ENCODE measurements around the gene PTPN2. TPM values are rescaled to one million over a fixed set of nuclear protein-coding genes. Genes with fewer than 3 reads are reported as not detected.

The PTPN2 gene
- total RNA-seq, 1 experiment from 2014 or later = 59.8 TPM

DNA sequence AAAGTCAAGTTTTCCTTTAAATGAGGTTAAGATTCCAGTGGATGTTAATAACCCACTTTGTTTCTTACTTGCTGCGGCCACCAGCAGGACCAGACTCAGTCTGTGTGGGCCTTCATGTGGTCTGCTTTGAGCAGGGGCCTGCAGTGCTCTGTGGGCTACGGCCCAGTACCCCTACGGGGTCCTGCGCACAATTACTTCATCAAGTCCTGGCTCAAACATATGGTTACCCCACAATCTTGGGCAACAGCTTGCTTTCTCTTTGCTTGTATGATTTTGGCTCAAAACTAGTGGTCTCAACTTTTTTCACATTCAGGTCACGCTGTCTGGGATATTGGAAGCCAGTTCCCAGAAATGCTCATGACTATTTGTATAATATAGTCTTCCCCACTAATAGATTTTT lies 64.2 kb downstream of the PTPN2 start:
- intact Hi-C loops (cut with micrococcal nuclease) = no loop called here
- H3F3A ChIP-seq (ENCODE audit: low read length, unreplicated experiment) = no peaks in the 10 kb centered on the region
- no peaks in the 10 kb centered on the region for H3K9me3 ChIP-seq (ENCODE audit: low read length)
- ATAC-seq = no peak
- no peak overlapping the region for H3K4me3 ChIP-seq (ENCODE audit: low read length)
- H3K4me1 ChIP-seq (ENCODE audit: insufficient read depth, low read length) = no peaks in the 10 kb centered on the region
- no peaks in the 10 kb centered on the region for H3K9me2 ChIP-seq (replicated peaks; ENCODE audit: low read length)
- TF ChIP-seq CTCF (conservative IDR thresholded peaks at IDR 0.05; ENCODE audit: low read depth, low read length) = no peak
- no peak for TF ChIP-seq EZH2phosphoT487 (IDR thresholded peaks at IDR 0.05; ENCODE audit: borderline replicate concordance, low read length)
- TF ChIP-seq EZH2 (IDR thresholded peaks at IDR 0.05; ENCODE audit: low read length, unreplicated experiment) = no peak
- no peak overlapping the region for H3K4me2 ChIP-seq (ENCODE audit: low read length)
- no peak overlapping the region for H3K27ac ChIP-seq (ENCODE audit: low read length)
- no peak overlapping the region for H3K9ac ChIP-seq (ENCODE audit: low read length)
- no peaks in the 10 kb centered on the region for H4K20me1 ChIP-seq (ENCODE audit: low read length)
- no peaks in the 10 kb centered on the region for H3K79me2 ChIP-seq (ENCODE audit: low read length)
- POLR2A ChIA-PET (ENCODE audit: unreplicated experiment) = no interaction called here
- BruUV-seq (replicated peaks) = no TSS peak
- DNase-seq = no peak
- no peaks in the 10 kb centered on the region for H3K27me3 ChIP-seq (ENCODE audit: low read length)
- CTCF ChIA-PET = no interaction called here
- H2AFZ ChIP-seq (ENCODE audit: low read length) = no peak overlapping the region
- H3K36me3 ChIP-seq (ENCODE audit: low read depth, low read length) = peaks cover 30% of the 10 kb centered on the region

GRCh38 chr18:12819322-12819721 lies 64.7 kb downstream of the PTPN2 start:
- H3K9ac ChIP-seq (ENCODE audit: low read length) = no peak overlapping the region
- CTCF ChIA-PET = no interaction called here
- H3K4me2 ChIP-seq (ENCODE audit: low read length) = no peak overlapping the region
- no peaks in the 10 kb centered on the region for H3K27me3 ChIP-seq (ENCODE audit: low read length)
- ATAC-seq = no peak
- H3K27ac ChIP-seq (ENCODE audit: low read length) = no peak overlapping the region
- POLR2A ChIA-PET (ENCODE audit: unreplicated experiment) = no interaction called here
- no peak overlapping the region for H2AFZ ChIP-seq (ENCODE audit: low read length)
- DNase-seq = no peak
- no peaks in the 10 kb centered on the region for H3K9me2 ChIP-seq (replicated peaks; ENCODE audit: low read length)
- no peaks in the 10 kb centered on the region for H3K4me1 ChIP-seq (ENCODE audit: insufficient read depth, low read length)
- H3K36me3 ChIP-seq (ENCODE audit: low read depth, low read length) = peaks cover 31% of the 10 kb centered on the region
- BruUV-seq (replicated peaks) = no TSS peak
- H3K79me2 ChIP-seq (ENCODE audit: low read length) = no peaks in the 10 kb centered on the region
- no peak for TF ChIP-seq EZH2phosphoT487 (IDR thresholded peaks at IDR 0.05; ENCODE audit: borderline replicate concordance, low read length)
- no peak for TF ChIP-seq CTCF (conservative IDR thresholded peaks at IDR 0.05; ENCODE audit: low read depth, low read length)
- TF ChIP-seq EZH2 (IDR thresholded peaks at IDR 0.05; ENCODE audit: low read length, unreplicated experiment) = no peak
- H4K20me1 ChIP-seq (ENCODE audit: low read length) = no peaks in the 10 kb centered on the region
- no peaks in the 10 kb centered on the region for H3K9me3 ChIP-seq (ENCODE audit: low read length)
- no peak overlapping the region for H3K4me3 ChIP-seq (ENCODE audit: low read length)
- H3F3A ChIP-seq (ENCODE audit: low read length, unreplicated experiment) = no peaks in the 10 kb centered on the region
- intact Hi-C loops (cut with micrococcal nuclease) = no loop called here

GRCh38 chr18:12818243-12818642 lies 65.8 kb downstream of the PTPN2 start:
- ATAC-seq (no peak), DNase-seq (no peak)
- Histone ChIP-seq H3K4me3 (ENCODE audit: low read length) (no peak overlapping the region), H3K79me2 (ENCODE audit: low read length) (no peaks in the 10 kb centered on the region), H3K4me2 (ENCODE audit: low read length) (no peak overlapping the region), H3K4me1 (ENCODE audit: insufficient read depth, low read length) (no peaks in the 10 kb centered on the region), H3K9ac (ENCODE audit: low read length) (no peak overlapping the region), H3K27ac (ENCODE audit: low read length) (no peak overlapping the region), H3K36me3 (ENCODE audit: low read depth, low read length) (peaks cover 38% of the 10 kb centered on the region), H3K9me3 (ENCODE audit: low read length) (no peaks in the 10 kb centered on the region), H3K27me3 (ENCODE audit: low read length) (no peaks in the 10 kb centered on the region), H2AFZ (ENCODE audit: low read length) (no peak overlapping the region), H3F3A (ENCODE audit: low read length, unreplicated experiment) (no peaks in the 10 kb centered on the region), H4K20me1 (ENCODE audit: low read length) (no peaks in the 10 kb centered on the region), H3K9me2 (replicated peaks; ENCODE audit: low read length) (no peaks in the 10 kb centered on the region)
- ChIA-PET CTCF (no interaction called here), POLR2A (ENCODE audit: unreplicated experiment) (no interaction called here)
- intact Hi-C loops (cut with micrococcal nuclease) = no loop called here
- TF ChIP-seq CTCF (conservative IDR thresholded peaks at IDR 0.05; ENCODE audit: low read depth, low read length) (no peak), EZH2 (IDR thresholded peaks at IDR 0.05; ENCODE audit: low read length, unreplicated experiment) (no peak), EZH2phosphoT487 (IDR thresholded peaks at IDR 0.05; ENCODE audit: borderline replicate concordance, low read length) (no peak)
- no TSS peak for BruUV-seq (replicated peaks)
